Measurements from ENCODE around the gene HOXB1. TPM values are rescaled to one million over a fixed set of nuclear protein-coding genes. Genes with fewer than 3 reads are reported as not detected.

The HOXB1 gene
- total RNA-seq, 3 donors from 2014 or later, result not detected

DNA sequence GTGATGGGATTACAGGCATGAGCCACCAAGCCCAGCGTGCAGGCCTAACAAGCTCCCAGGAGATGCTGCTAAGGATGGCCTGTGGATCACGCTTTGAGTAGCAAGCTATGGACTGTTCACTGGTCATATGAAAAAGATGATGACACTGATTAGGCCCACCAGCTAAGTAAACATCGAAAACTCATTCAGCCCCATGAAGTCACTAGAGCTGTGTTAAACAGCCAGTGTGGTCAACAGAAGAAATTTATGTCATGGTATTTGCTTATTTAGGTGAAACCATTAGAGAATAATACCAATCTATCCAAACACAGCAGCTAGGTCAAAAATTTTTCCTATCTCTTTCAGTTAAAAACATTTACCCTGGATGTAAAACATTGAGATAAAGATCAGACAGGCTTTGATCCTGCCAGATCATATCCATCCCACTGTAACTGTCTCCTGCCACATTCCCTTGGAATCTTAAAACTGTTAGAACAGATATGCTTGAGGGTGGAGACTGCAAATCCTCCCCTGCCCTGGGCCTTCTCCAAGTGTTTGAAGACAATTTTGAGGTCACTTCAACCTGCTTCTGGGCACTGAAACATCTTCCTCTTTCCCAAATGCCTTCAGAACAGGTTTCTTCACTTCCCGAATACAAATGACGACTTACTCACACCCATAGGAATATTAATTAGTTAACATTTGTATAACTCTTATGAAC lies 30.9 kb downstream of the HOXB1 start:
- Mint-ChIP-seq H3K4me3 (no peak overlapping the region), H3K4me1 (ENCODE audit: low read depth) (no peaks in the 10 kb centered on the region), H3K9me3 (no peaks in the 10 kb centered on the region), H3K27me3 (ENCODE audit: low read depth) (peaks cover 22% of the 10 kb centered on the region), H3K36me3 (ENCODE audit: insufficient read depth) (no peaks in the 10 kb centered on the region)
- ATAC-seq (no peak), DNase-seq (no peak)

DNA sequence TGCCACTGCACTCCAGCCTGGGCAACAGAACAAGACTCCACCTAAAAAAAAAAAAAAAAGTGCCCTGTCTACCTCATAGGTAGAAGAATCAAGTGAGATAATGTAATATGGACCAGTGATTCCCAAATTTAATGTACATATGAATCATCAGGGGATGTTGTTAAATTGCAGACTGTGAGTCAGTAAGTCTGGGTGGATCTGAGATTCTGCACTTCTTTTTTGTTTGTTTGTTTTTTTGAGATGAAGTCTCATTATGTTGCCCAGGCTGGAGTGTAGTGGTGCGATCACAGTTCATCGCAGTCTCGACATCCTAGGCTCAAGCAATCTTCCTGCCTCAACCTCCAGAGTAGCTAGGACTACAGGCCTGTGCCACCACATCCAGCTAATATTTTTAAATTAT lies 31.6 kb downstream of the HOXB1 start:
- H3K36me3 Mint-ChIP-seq (ENCODE audit: insufficient read depth), result no peaks in the 10 kb centered on the region
- ATAC-seq, result no peak
- no peak overlapping the region for H3K4me3 Mint-ChIP-seq
- no peak for DNase-seq
- H3K27me3 Mint-ChIP-seq (ENCODE audit: low read depth), result peaks cover 26% of the 10 kb centered on the region
- no peaks in the 10 kb centered on the region for H3K4me1 Mint-ChIP-seq (ENCODE audit: low read depth)
- no peaks in the 10 kb centered on the region for H3K9me3 Mint-ChIP-seq

DNA sequence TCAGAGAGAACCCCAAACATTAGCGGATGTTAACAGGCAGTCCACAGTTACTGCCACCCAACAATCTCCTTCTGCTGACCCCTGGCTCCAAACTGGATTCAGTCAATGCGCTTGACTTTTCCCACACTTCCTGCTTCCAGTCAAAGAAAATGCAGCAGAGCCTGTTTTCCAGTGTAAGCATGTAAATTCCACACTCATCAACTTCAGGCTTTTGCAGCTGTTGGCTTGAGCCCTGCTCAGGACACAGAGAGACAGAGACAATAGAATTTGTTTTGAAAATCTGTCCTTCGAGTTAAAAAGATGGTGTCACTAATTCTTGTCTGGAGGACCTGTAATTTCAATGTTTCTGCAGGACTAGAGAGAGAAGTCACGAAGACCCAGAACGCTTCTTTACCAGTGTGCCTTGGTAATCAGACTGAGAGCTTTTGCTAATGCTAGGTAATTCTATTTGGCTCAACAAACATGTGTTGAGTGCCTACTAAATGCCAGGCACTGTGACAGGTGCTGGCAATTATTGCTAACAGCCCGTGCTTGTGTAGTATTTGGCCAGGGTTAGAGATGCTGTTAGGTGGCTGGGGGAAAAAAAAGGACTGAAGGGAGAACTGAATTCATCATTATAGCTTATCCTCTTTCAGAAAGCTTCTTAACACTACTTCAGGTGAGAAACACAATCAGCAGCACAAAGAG lies 32.5 kb downstream of the HOXB1 start:
- no peaks in the 10 kb centered on the region for H3K4me1 Mint-ChIP-seq (ENCODE audit: low read depth)
- H3K4me3 Mint-ChIP-seq, result no peak overlapping the region
- ATAC-seq (no peak), DNase-seq (no peak)
- H3K27me3 Mint-ChIP-seq (ENCODE audit: low read depth), result peaks cover 27% of the 10 kb centered on the region
- H3K36me3 Mint-ChIP-seq (ENCODE audit: insufficient read depth), result no peaks in the 10 kb centered on the region
- no peaks in the 10 kb centered on the region for H3K9me3 Mint-ChIP-seq

DNA sequence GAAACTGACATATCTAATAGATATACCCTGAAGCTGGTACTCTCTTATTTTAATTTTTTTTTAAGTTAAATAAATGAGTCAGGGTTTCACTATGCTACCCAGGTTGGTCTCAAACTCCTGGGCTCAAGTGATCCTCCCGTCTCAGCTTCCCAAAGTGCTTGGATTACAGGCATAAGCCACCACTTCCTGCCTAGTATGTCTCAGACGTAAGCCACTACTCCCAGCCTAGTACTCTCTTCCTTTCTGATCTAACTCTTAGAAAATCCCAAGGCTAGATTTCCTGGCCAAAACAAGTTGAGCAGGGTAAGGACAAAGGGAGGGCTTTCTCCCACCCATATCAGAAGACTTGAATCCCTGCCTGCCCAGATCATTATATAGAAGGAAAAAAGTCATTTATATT lies 33.7 kb downstream of the HOXB1 start:
- H3K9me3 Mint-ChIP-seq, result no peaks in the 10 kb centered on the region
- DNase-seq (no peak), ATAC-seq (no peak)
- no peak overlapping the region for H3K4me3 Mint-ChIP-seq
- H3K4me1 Mint-ChIP-seq (ENCODE audit: low read depth), result peaks cover 3% of the 10 kb centered on the region
- no peaks in the 10 kb centered on the region for H3K36me3 Mint-ChIP-seq (ENCODE audit: insufficient read depth)
- H3K27me3 Mint-ChIP-seq (ENCODE audit: low read depth), result peaks cover 22% of the 10 kb centered on the region

DNA sequence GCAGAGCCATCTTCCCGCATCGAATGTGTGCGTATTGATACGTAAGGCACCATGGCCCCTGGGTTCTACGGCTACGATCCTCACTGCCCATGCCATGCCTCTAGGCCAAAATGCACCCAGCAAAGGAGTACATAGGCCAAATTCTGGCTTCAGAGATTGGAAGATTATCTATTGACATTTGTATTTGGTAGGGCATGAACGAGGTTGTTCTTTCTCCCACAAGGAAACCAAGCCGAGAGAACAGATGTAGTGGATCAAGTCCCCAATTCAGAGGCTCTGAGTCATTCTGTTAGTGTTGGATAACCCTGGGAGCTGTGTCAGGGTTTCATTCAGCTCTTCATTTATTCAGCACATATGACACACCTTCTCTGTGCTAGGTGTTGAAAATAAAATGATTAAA lies 36.5 kb downstream of the HOXB1 start:
- ATAC-seq (no peak), DNase-seq (no peak)
- Mint-ChIP-seq H3K36me3 (ENCODE audit: insufficient read depth) (no peaks in the 10 kb centered on the region), H3K4me3 (no peak overlapping the region), H3K4me1 (ENCODE audit: low read depth) (peaks cover 7% of the 10 kb centered on the region), H3K9me3 (no peaks in the 10 kb centered on the region), H3K27me3 (ENCODE audit: low read depth) (peaks cover 19% of the 10 kb centered on the region)

DNA sequence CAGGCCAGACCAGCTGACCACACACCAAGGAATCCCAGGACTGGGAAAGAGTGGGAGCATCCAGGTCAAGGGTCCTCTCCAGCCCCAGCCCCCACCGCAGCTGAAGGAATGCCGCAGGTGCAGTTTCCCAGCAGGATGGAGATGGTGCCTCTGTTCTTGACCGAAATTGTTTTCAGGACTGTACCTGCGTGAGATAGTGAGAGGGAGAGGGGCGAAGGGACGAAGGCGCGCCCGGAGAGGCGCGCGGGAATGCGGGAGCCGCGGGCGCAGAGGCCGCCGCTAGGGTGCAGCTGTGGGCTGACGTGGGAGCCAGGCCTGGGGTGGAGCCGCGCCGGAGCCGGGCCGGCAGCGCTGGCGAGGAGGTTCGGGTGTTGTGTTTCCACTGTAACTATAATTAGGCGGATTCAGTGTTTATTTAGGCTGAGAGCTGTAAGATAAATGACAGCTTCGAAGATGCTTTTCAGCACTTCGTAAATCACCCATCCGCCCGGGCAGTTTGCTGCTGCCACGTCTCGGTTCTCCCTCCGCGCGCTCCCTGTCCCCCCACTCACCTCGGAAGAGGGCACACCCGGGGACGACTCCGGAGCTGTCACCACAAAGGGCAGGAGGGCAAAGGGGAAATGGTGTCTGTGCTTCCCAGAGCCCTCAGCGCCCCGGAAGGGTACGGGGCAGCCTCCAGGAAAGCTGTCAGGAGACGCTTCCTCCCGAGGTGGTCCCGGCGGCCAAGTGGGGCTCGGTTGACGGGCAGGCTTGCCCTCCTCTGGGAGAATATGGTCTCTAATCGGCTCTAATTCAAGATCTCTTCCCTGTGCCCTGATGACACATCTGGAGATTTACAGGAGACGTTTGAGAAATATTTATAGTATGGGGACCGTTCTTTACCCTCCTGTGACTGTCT lies 38.2 kb downstream of the HOXB1 start:
- H3K36me3 Mint-ChIP-seq (ENCODE audit: insufficient read depth), result no peaks in the 10 kb centered on the region
- H3K4me3 Mint-ChIP-seq, result peak overlapping the region; percentile 47
- no peaks in the 10 kb centered on the region for H3K9me3 Mint-ChIP-seq
- peaks cover 16% of the 10 kb centered on the region for H3K27me3 Mint-ChIP-seq (ENCODE audit: low read depth)
- H3K4me1 Mint-ChIP-seq (ENCODE audit: low read depth), result peaks cover 12% of the 10 kb centered on the region
- DNase-seq, result peak; percentile 67
- ATAC-seq, result peak; percentile 93 to 95

DNA sequence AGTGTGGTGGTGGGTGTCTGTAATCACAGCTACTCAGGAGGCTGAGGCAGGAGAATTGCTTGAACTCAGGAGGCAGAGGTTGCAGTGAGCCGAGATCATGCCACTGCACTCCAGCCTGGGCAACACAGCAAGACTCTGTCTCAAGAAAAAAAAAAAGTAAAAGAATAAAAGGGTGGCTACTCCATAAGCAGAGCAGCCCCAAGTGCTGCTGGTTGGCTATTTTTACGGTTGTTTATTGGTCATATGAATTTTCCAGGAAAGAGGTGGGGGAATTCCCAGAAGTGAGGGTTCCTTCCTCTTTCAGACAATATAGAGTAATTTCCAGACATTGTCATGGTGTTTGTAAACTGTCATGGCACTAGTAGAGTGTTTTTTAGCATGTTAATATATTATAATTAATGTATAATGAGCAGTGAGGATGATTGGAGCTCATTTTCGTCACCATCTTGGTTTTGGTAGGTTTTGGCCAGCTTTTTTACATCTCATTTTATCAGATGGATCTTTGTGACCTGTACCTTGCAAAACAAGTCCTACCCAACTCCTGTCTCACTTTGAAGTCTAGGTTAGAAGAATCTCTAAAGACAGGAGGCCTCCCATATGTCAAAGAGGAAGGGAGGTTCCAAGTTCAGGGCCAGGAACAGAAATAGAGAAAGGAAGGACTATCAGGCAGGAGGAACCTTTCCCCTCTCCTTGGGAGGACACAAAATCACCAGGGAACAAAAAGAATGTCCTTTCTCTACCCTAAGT lies 39.1 kb downstream of the HOXB1 start:
- H3K27me3 Mint-ChIP-seq (ENCODE audit: low read depth), result peaks cover 16% of the 10 kb centered on the region
- H3K4me3 Mint-ChIP-seq, result peak overlapping the region; percentile 16
- ATAC-seq (peak in 1 of 2 donors; percentile 39), DNase-seq (no peak)
- H3K4me1 Mint-ChIP-seq (ENCODE audit: low read depth), result peaks cover 12% of the 10 kb centered on the region
- no peaks in the 10 kb centered on the region for H3K36me3 Mint-ChIP-seq (ENCODE audit: insufficient read depth)
- no peaks in the 10 kb centered on the region for H3K9me3 Mint-ChIP-seq

DNA sequence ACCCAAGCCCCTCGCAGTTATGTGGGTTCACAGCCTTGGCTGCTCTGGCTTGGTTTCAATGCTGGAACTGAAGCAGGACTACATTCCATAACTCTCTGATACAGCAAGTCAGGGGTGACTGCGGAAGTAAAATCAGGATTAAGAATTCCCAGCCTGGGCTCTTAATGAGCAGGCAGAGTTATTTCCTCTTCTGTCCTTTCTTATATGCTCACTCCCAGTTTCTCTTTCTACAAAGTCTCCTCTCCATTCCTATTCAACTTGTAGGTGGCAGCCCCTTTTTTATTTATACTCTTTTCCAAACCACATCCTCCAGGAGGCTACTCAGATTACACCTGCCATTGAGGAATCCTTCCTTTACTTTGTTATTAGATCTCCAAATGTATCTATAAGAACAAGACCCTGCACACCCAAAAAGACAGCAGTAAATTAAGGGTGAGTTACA lies 40.3 kb downstream of the HOXB1 start:
- DNase-seq, result no peak
- no peak for ATAC-seq
- H3K27me3 Mint-ChIP-seq (ENCODE audit: low read depth), result peaks cover 14% of the 10 kb centered on the region
- H3K4me3 Mint-ChIP-seq, result no peak overlapping the region
- no peaks in the 10 kb centered on the region for H3K36me3 Mint-ChIP-seq (ENCODE audit: insufficient read depth)
- peaks cover 12% of the 10 kb centered on the region for H3K4me1 Mint-ChIP-seq (ENCODE audit: low read depth)
- H3K9me3 Mint-ChIP-seq, result no peaks in the 10 kb centered on the region

DNA sequence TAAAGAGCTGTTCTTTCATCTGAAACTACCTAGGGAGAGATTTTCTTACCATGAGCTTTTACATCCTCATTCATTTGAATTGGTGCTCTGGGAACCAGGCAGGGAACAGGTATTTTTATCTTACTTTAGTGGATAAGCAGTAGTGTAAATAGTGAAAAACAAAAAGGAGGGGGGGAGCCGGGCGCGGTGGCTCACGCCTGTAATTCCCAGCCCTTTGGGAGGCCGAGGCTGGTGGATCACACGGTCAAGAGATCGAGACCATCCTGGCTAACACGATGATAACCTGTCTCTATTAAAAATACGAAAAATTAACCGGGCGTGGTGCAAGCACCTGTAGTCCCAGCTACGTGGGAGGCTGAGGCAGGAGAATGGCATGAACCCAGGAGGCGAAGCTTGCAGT lies 41.0 kb downstream of the HOXB1 start:
- H3K27me3 Mint-ChIP-seq (ENCODE audit: low read depth), result peaks cover 15% of the 10 kb centered on the region

DNA sequence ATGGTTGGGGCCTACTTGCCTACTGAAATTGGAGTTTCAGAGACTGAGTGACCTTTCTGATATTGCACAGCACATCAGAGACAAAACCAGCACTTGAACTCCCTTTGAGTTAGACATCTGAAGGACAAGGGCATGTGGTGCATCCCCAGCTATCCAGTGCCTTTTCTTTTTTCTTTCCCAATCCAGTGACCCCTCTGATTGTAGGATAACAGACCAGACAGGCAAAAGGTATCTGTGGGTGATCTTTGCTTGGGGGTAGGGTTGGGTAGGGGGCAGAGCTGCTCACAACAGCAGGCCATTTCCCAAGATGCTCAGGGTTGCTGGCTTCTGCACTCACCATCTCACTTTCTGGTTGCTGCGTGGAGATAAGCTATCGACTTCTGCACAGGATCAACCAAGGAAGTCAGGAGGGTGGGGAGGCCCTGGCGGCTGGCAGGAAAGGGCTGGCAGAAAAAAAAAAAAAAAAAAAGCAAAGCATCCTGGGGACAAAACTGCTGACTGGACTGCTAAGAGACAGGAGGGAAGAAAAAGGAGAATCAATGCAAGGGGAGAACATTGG lies 42.2 kb downstream of the HOXB1 start:
- Mint-ChIP-seq H3K27me3 (ENCODE audit: low read depth) (peaks cover 9% of the 10 kb centered on the region), H3K36me3 (ENCODE audit: insufficient read depth) (no peaks in the 10 kb centered on the region), H3K4me3 (peak overlapping the region; percentile 42), H3K9me3 (no peaks in the 10 kb centered on the region), H3K4me1 (ENCODE audit: low read depth) (peaks cover 20% of the 10 kb centered on the region)
- DNase-seq (no peak), ATAC-seq (no peak)

More for the DNA sequence above, 41.0 kb downstream of the HOXB1 start:
- DNase-seq (no peak), ATAC-seq (no peak)
- Mint-ChIP-seq H3K36me3 (ENCODE audit: insufficient read depth) (no peaks in the 10 kb centered on the region), H3K4me3 (no peak overlapping the region), H3K9me3 (no peaks in the 10 kb centered on the region), H3K4me1 (ENCODE audit: low read depth) (peaks cover 14% of the 10 kb centered on the region)

DNA sequence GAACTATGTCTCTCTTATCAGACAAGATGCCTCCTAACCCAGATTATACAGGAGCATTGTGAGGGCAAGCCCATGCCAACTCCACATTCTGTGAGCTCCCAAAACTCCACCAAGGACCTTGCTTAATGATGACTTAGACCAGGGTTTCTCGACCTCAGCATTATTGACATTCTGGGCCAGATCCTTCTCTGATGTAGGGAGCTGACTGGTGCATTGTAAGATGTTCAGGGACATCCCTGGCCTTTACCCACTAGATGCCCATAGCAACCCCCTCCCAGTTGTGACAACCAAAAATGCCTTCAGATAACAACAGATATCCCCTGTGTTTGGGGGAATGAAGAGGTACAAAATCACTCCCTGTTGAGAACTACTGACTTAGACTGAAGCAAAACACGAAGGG lies 43.6 kb downstream of the HOXB1 start:
- Mint-ChIP-seq H3K4me1 (ENCODE audit: low read depth) (peaks cover 29% of the 10 kb centered on the region), H3K4me3 (no peak overlapping the region), H3K9me3 (no peaks in the 10 kb centered on the region), H3K36me3 (ENCODE audit: insufficient read depth) (no peaks in the 10 kb centered on the region), H3K27me3 (ENCODE audit: low read depth) (peaks cover 9% of the 10 kb centered on the region)
- ATAC-seq, result no peak
- no peak for DNase-seq

DNA sequence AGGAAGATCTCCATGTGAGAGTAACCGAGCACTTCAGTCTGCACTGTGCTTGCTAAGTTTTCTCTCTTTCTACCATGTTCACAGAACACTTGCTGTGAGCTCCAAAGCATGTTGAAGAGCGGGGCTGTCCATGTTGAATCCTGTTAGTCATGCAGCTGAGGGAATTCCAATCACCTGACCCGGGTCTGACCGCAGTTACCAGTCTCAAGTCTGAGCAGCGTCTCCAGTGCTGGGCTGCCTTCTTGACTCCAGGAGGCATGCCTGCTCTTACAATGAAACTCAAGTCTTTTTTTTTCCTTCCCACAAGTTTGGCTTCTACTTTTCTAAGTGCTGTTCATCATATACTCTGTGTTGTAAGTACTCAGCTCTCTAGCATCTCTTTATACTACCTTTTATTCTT lies 44.3 kb downstream of the HOXB1 start:
- DNase-seq, result no peak
- Mint-ChIP-seq H3K27me3 (ENCODE audit: low read depth) (peaks cover 9% of the 10 kb centered on the region), H3K4me1 (ENCODE audit: low read depth) (peaks cover 26% of the 10 kb centered on the region), H3K4me3 (no peak overlapping the region), H3K9me3 (no peaks in the 10 kb centered on the region), H3K36me3 (ENCODE audit: insufficient read depth) (no peaks in the 10 kb centered on the region)
- no peak for ATAC-seq

DNA sequence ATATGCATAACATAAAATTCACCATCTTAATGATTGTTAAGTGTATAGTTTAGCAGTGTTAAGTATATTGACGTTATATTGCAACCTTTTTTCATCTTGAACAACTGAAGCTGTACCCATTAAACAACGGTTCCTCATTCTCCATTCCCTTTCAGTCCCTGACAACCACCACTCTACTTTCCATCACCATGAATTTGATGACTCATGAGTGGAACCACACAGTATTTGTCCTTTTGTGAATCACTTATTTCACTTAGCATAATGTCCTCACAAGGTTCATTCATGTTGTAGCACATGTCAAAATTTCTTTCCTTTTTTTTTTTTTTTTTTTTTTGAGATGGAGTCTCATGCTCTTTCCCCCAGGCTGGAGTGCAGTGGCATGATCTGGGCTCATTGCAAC lies 46.0 kb downstream of the HOXB1 start:
- H3K9me3 Mint-ChIP-seq, result no peaks in the 10 kb centered on the region
- peaks cover 6% of the 10 kb centered on the region for H3K27me3 Mint-ChIP-seq (ENCODE audit: low read depth)
- H3K4me1 Mint-ChIP-seq (ENCODE audit: low read depth), result peaks cover 26% of the 10 kb centered on the region
- H3K36me3 Mint-ChIP-seq (ENCODE audit: insufficient read depth), result no peaks in the 10 kb centered on the region
- no peak overlapping the region for H3K4me3 Mint-ChIP-seq
- DNase-seq (no peak), ATAC-seq (peak; percentile 79 to 84)

DNA sequence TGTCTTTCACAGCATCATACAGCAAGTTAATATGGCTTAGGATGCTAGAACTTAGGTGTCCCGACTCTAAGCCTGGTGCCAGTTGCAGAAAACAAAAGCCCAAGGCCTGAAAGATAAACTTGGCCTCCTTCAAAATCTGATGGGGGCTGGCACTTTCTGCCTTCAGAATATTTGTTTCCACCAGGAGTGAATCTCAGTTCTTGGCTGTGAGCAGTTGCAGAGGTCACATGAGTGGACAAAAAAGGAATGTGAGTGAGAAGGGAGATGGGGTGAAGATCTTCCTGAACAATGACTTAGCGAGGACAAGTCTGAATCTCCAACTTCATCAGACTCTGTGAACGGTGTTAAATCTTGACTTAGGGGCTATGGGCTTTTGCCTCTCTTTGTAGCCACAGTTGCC lies 46.6 kb downstream of the HOXB1 start:
- Mint-ChIP-seq H3K4me1 (ENCODE audit: low read depth) (peaks cover 25% of the 10 kb centered on the region), H3K27me3 (ENCODE audit: low read depth) (peaks cover 6% of the 10 kb centered on the region), H3K36me3 (ENCODE audit: insufficient read depth) (no peaks in the 10 kb centered on the region), H3K9me3 (no peaks in the 10 kb centered on the region), H3K4me3 (no peak overlapping the region)
- DNase-seq (no peak), ATAC-seq (no peak)
